Testis (tissue), 3 donors: ENCODE data around the gene SIN3B. TPM values are rescaled to one million over a fixed set of nuclear protein-coding genes. Genes with fewer than 3 reads are reported as not detected.

Experiments
- DNase-seq: peaks from one replicate; pipeline ENCODE4 v3.0.0-alpha.2; 2019
- H3K27ac ChIP-seq, 2 donors: fragments of 200-600 bp; sonication (generic); one replicate each; pipeline ENCODE4 v1.5.1; 2019
- H3K27me3 ChIP-seq: fragments of 200-600 bp; sonication (generic); one replicate; pipeline ENCODE4 v1.5.1; 2019
- H3K36me3 ChIP-seq: fragments of 200-600 bp; sonication (generic); one replicate; pipeline ENCODE4 v1.5.1; 2017; ENCODE audit warnings: low read depth; ENCODE audit errors: missing control alignments
- H3K4me1 ChIP-seq: fragments of 200-600 bp; sonication (generic); one replicate; pipeline ENCODE4 v1.5.1; 2019
- H3K4me3 ChIP-seq, 2 donors: fragments of 200-600 bp; sonication (generic); one replicate each; pipeline ENCODE4 v1.5.1; 2017 to 2019
- H3K9me3 ChIP-seq: fragments of 200-600 bp; sonication (generic); one replicate; pipeline ENCODE4 v1.5.1; 2017
- POLR2A ChIP-seq: fragments of 450-650 bp; IDR thresholded peaks from one replicate; pipeline ENCODE4 v1.6.1; 2017; ENCODE audit warnings: antibody characterized with exemption, mild to moderate bottlenecking, moderate library complexity
- WGBS, 2 donors: methylation state at CpG; one replicate each; pipeline ENCODE4 v1.1.5; 2018; 5-methylcytosine and 5-hydroxymethylcytosine counted together
- intact Hi-C: fragments of 100-400 bp; cut with DNase I; formaldehyde crosslinking; loops from one replicate; pipeline ENCODE4 v1.15.1; 2023; ENCODE audit warnings: low total_unique reads
- polyA plus RNA-seq: library from polyadenylated mRNA; stranded (reverse); fragments of 350-450 nt; fragmentation: Illumina TruSeq; extraction: RNeasy Lipid Tissue Mini Kit (QIAGEN cat#74804); gene quantifications from one replicate; pipeline ENCODE4 v1.2.3, GENCODE V29; 2014; ENCODE audit warnings: low read depth, low replicate concordance; ENCODE audit not compliant: insufficient read depth
- small RNA-seq, 2 donors: library from RNA; depleted of rRNA; stranded (forward); fragments of <200 nt; gene quantifications; one replicate each; pipeline ENCODE3, GENCODE V24; 2016
- total RNA-seq, 2 donors: library from RNA; depleted of rRNA; stranded (reverse); fragments of >200 nt; gene quantifications; one replicate each; pipeline ENCODE4 v1.2.3, GENCODE V29; 2016
- TF ChIP-seq, protein P1 (sequence below), 3 experiments: fragments of 450-650 bp in 2 of 3; fragments of 200-600 bp in 1 of 3; sonication (generic) in 1 of 3; IDR thresholded peaks; one replicate each; pipeline ENCODE4 v1.5.1; 2016 to 2019; ENCODE audit warnings: antibody characterized with exemption in 3 of 3, mild to moderate bottlenecking in 2 of 3, moderate library complexity in 1 of 3

The SIN3B gene
- total and polyA plus RNA-seq, 3 donors from 2014 or later = 70.6 to 283 (median 231) TPM

DNA sequence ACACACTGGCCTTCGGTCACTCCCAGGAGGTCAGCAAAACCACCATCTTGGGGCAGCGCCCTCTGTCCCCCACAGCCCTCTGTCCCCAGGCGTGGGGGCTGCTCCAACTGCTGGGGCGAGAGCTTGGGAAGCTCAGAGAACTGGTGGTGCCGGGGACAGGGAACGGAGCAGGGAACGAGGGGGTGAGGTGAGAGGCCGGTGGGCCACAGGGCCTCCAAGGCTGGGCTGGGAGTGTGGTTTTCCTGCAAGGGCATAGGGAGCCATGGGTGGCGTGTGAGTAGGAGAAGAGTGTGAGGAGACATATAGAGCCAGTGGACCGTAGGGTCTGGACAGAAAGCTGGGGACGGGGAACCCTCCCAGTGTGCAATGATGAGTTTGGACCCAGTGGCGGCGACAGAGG lies 93.8 kb downstream of the SIN3B start:
- Histone ChIP-seq H3K9me3 (no peaks in the 10 kb centered on the region), H3K27me3 (no peaks in the 10 kb centered on the region), H3K4me3 (no peak overlapping the region), H3K27ac (no peak overlapping the region), H3K4me1 (no peaks in the 10 kb centered on the region), H3K36me3 (no peaks in the 10 kb centered on the region)
- intact Hi-C loops = no loop called here
- 93 to 96% methylated on average over 9 to 13 of the region's 13 CpGs for WGBS, 2 donors
- TF ChIP-seq, protein P1, sequence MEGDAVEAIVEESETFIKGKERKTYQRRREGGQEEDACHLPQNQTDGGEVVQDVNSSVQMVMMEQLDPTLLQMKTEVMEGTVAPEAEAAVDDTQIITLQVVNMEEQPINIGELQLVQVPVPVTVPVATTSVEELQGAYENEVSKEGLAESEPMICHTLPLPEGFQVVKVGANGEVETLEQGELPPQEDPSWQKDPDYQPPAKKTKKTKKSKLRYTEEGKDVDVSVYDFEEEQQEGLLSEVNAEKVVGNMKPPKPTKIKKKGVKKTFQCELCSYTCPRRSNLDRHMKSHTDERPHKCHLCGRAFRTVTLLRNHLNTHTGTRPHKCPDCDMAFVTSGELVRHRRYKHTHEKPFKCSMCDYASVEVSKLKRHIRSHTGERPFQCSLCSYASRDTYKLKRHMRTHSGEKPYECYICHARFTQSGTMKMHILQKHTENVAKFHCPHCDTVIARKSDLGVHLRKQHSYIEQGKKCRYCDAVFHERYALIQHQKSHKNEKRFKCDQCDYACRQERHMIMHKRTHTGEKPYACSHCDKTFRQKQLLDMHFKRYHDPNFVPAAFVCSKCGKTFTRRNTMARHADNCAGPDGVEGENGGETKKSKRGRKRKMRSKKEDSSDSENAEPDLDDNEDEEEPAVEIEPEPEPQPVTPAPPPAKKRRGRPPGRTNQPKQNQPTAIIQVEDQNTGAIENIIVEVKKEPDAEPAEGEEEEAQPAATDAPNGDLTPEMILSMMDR (IDR thresholded peaks at IDR 0.05) = no peak
- no peak for TF ChIP-seq POLR2A
- no peak for DNase-seq

GRCh38 chr19:16927883-16928282 lies 98.7 kb downstream of the SIN3B start:
- no peak for DNase-seq
- no peaks in the 10 kb centered on the region for H3K36me3 ChIP-seq
- 99 to 100% methylated on average over 6 to 13 of the region's 13 CpGs for WGBS, 2 donors
- H3K9me3 ChIP-seq = no peaks in the 10 kb centered on the region
- no peak overlapping the region for H3K27ac ChIP-seq
- H3K27me3 ChIP-seq = no peaks in the 10 kb centered on the region
- no peak overlapping the region for H3K4me3 ChIP-seq
- TF ChIP-seq, protein P1 (IDR thresholded peaks at IDR 0.05) = no peak
- TF ChIP-seq POLR2A = no peak
- H3K4me1 ChIP-seq = no peaks in the 10 kb centered on the region
- intact Hi-C loops = no loop called here

- WGBS, 2 donors = 96 to 100% methylated on average over 1 to 2 of the region's 2 CpGs
- no peaks in the 10 kb centered on the region for H3K36me3 ChIP-seq
- no peaks in the 10 kb centered on the region for H3K4me1 ChIP-seq
- TF ChIP-seq POLR2A = no peak
- TF ChIP-seq, protein P1 (IDR thresholded peaks at IDR 0.05) = no peak
- H3K9me3 ChIP-seq = no peaks in the 10 kb centered on the region
- no peak overlapping the region for H3K27ac ChIP-seq
- no peak overlapping the region for H3K4me3 ChIP-seq
- H3K27me3 ChIP-seq = no peaks in the 10 kb centered on the region
- no peak for DNase-seq
- intact Hi-C loops = no loop called here
Measured at GRCh38 chr19:16928351-16928750, 99.2 kb downstream of the SIN3B start.

GRCh38 chr19:16928916-16929315 lies 99.7 kb downstream of the SIN3B start:
- Histone ChIP-seq H3K9me3 (no peaks in the 10 kb centered on the region), H3K4me1 (no peaks in the 10 kb centered on the region), H3K36me3 (no peaks in the 10 kb centered on the region), H3K27ac (no peak overlapping the region), H3K27me3 (no peaks in the 10 kb centered on the region), H3K4me3 (no peak overlapping the region)
- no peak for DNase-seq
- intact Hi-C loops = no loop called here
- no peak for TF ChIP-seq POLR2A
- WGBS, 2 donors = 88 to 97% methylated on average over 10 of the region's 10 CpGs

Small RNA genes lying within 50 kb of the gene (small RNA-seq; reads per million reads assigned to genes)
- 0 reads per million in 2 donors for gene AC008737.3
- 0 reads per million in 2 donors for gene RN7SL823P
- gene RN7SL835P = 0 reads per million in 2 donors

Other genes with a start within 250 kb of the SIN3B start
- gene MED26, start 201.2 kb upstream of the SIN3B start, total RNA-seq = 10 to 100 TPM; 66.1 to 66.5 TPM
- 80.8 TPM for gene MED26, start 201.2 kb upstream of the SIN3B start, polyA plus RNA-seq
- 100 to 1,000 TPM; 115 to 119 TPM for gene SMIM7, start 169.3 kb upstream of the SIN3B start, total RNA-seq
- 105 TPM for gene SMIM7, start 169.3 kb upstream of the SIN3B start, polyA plus RNA-seq
- gene TMEM38A, start 168.3 kb upstream of the SIN3B start, total RNA-seq = 10 to 100 TPM; 17.7 to 18.8 TPM
- gene TMEM38A, start 168.3 kb upstream of the SIN3B start, polyA plus RNA-seq = 12.5 TPM
- gene NWD1, start 109.6 kb upstream of the SIN3B start, total RNA-seq = 1 to 10 TPM; 1.9 to 2.4 TPM
- gene NWD1, start 109.6 kb upstream of the SIN3B start, polyA plus RNA-seq = 6.0 TPM
- gene F2RL3, start 59.6 kb downstream of the SIN3B start, total RNA-seq = 1 to 10 TPM; 4.6 to 6.9 TPM
- gene F2RL3, start 59.6 kb downstream of the SIN3B start, polyA plus RNA-seq = 4.4 TPM
- gene CPAMD8, start 197.4 kb downstream of the SIN3B start, total RNA-seq = 10 to 100 TPM; 30.8 to 46.1 TPM
- gene CPAMD8, start 197.4 kb downstream of the SIN3B start, polyA plus RNA-seq = 12.0 TPM
- 10 to 100 TPM; 20.0 to 23.5 TPM for gene HAUS8, start 246.1 kb downstream of the SIN3B start, total RNA-seq
- 29.7 TPM for gene HAUS8, start 246.1 kb downstream of the SIN3B start, polyA plus RNA-seq
- 100 to 1,000 TPM; 407 TPM for gene MYO9B, start 246.4 kb downstream of the SIN3B start, total RNA-seq
- gene MYO9B, start 246.4 kb downstream of the SIN3B start, polyA plus RNA-seq = 121 TPM